Epidermal melanocyte (primary cell): Measurements from ENCODE around the gene ST3GAL3.
"Not testable (repeated sequence)": the region's sequence is repeated elsewhere in the genome, so short reads cannot be mapped to it uniquely, and the experiment has no call there.

Source experiments
- DNase-seq: peaks from one replicate; pipeline ENCODE4 v3.0.0; 2011; ENCODE audit warnings: low spot score; ENCODE audit not compliant: insufficient read length

The ST3GAL3 gene

DNA sequence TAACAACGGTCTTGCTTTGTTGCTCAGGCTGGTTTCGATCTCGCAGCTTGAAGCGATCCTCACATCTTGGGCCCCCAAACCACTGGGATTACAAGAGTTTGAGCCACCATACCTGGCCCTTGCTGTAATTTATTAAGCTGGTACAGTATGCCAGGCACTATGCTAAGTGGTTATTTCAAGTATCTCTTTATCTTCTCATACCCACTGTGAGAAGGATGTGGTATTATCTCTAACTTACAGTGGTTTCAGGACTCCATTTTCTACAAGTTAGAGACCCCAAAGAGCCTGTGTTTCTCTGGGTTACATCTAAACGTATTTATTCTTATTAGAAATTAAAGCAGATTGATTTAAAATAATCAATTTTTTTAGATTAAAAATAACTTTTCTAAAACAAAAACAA lies 8.1 kb upstream of the ST3GAL3 start:
- DNase-seq: no peak

DNA sequence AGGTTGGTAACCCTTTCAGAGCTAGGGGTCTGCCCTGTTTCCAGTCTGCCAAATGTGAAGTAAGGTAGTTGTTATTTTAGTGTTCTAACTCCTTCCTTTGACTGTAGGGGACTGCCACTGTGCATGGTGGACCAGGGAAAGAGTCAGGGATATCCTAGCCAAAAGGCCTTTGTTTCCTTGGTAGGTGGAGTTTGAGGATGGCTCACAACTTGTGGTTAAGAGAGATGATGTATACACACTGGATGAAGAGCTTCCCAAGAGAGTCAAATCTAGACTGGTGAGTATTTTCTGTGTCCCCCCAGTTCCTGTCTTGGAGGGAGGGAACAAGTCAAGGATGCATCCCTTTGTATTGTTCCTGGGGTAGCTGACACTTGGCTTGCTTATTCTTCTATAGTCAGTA lies 3.5 kb upstream of the ST3GAL3 start:
- DNase-seq: no peak

DNA sequence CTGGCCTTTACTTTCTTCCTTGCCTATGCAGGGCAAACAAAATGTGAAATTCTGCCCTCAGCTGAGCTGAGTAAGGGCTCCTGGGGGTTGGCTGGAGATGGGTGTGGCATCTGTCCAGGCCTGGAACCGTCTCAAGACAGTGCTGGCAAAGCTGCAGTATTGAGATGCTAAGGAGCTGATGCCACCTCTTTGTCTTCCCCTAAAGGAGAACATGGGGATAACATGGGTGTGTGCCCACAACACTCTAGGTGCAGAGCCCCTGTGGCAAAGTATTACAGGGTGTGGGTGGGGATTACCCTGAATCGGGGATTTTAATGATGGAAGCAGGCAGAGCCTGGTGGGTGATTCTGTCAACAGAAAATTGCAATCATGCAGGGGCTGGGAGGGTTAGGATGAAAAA lies 2.5 kb upstream of the ST3GAL3 start:
- DNase-seq: no peak

DNA sequence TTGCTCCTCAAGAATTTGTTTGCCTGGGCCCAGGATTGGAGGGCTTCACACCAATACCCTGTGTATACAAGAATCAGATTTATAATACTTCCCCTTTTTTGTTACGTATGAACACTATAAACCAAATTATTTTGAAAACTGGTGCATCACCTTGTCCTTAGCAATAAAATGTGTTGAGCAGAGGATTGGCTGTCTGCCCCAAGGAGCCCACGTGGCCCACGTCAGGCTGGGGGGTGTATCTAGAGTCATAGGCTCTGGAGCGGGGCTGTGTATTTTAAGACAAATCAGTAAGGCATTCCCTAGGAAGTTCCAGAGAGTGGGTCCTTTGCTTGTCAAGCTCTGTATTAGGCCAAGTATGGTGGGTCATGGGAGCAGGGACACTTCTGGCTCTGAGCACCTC lies 2.0 kb upstream of the ST3GAL3 start:
- DNase-seq: no peak

DNA sequence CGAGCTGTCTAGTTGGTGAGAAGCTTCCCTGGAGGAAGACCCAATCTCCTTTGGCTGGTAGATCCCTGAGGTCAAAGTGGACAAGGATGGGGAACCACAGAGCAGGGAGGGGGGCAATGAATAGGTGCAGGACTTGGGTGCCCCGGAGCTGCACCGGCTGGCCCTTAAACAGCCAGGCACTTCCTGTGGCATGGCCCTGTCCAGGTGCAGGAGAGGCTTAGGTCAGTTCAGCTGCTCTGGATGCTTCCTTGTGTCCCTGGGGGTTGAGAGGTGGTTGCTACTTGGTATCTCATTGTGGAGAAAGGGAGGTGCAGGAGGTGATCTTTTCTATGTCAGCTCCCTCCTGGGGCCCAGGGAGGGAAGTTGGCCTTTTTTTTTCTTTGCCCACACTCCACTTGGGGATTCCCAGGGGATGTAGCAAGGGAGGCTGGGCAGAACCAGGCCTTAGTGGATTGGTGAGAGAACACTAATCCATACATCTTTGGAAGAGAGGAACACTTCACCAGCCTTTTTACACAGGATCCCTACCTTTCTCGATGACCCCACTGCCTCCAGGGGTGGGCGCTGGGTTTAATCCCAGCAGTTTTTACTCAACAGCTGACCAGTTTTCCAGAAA lies 1.2 kb upstream of the ST3GAL3 start:
- DNase-seq: no peak

DNA sequence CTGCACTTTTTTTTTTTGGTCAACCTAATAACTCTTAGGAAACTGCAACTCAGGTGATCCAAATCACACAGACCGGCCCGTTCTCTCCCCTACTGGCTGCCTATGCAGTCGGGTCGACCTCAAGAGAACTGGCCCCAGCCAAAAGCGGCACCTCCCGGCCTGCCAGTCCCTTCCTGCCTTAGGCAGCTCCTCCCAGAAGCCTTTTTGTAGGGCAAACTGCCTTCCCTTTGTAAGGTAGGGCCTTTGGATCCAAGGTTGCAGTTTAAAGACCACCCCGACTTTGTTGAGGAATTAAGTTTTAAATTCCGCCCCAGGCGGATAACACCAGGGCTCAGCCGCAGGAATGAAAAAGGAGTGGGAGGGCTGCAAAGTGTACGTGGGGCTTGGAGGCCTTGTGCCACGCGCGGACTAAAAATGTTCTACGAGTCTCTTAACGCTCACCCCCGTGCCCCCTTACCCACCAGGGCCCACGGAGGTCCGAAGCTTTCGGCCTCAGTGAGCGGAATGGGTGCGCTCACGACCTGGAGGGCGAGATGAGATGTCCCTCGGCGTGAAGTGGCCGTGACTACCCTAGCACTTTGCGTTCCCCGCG lies 642 bp upstream of the ST3GAL3 start:
- DNase-seq: no peak

DNA sequence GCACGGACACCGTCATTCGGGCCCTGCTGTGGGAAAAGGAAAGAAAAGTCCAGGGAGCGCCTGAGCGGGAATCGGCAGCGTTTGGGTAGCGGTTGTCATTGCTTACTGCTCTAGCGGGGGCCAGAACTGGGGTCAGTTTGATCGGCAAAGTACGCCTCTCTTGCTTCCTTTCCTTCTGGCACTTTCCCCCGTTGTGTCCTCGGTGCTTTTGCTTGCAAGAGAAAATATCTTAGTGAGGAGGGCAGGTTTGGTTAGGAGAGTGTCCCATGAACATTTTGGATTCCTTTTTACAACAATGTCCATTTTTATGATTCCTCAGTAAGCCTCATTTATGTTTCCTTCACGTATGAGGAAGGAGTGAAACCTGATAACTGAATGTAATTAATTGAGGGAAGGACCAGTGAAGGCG lies 670 bp downstream of the ST3GAL3 start:
- no peak for DNase-seq

DNA sequence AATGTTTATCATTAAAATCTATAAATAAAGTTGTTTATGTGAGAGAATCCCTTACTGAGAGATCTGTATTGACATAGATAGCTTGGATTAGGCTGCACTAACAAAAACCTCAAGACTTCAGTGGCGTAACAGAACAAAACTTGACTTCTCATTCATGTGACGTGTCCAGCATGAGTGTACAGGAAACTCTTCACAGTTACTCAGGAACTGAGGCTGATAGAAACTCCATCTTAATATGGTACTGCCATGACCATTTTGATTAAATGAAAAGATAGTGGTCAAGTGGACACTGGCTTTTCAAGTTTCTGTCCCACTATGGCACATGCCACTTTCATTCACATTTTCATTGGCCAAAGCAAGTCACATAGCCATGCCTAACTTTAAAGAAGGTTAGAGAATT lies 3.7 kb downstream of the ST3GAL3 start:
- DNase-seq: no peak

DNA sequence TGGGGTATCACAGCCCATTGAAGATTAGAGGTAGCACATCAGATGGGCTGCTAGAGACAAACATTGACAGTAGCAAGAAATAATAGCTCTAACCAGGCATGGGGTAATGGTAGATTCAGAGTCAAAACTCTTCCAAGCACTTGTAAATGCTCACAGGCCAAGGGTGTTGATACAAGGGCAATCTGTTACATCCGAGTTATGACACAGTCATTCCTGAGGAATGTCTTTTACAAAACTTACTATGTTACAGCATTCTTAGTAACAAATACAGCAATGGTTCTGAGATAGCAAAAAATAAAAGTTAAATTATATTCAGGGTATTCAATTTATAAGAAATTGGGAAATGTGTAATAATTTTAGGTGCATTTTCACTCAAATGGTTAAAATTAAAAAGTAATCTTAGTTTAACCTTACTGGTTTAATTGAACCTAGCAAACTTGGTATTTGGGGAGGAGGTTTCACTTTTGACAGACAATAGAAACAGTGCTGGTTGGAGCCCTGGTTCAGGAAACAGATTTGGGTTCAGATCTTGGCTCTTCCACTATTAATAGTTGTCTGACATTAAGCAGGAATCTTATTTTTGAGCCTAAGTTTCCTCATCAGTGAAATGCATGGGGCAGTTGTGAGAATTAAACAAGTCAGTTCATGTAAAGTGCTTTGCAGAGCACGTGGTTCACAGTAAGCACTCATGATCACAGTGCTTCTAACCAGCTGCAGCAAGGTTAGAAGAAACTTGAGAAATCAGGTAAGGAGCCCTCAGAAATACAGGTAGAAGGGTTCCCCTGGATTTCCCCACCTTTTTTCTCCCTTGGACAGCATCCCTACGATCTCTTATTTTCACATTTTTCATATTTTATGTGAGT lies 4.4 kb downstream of the ST3GAL3 start:
- DNase-seq: no peak

DNA sequence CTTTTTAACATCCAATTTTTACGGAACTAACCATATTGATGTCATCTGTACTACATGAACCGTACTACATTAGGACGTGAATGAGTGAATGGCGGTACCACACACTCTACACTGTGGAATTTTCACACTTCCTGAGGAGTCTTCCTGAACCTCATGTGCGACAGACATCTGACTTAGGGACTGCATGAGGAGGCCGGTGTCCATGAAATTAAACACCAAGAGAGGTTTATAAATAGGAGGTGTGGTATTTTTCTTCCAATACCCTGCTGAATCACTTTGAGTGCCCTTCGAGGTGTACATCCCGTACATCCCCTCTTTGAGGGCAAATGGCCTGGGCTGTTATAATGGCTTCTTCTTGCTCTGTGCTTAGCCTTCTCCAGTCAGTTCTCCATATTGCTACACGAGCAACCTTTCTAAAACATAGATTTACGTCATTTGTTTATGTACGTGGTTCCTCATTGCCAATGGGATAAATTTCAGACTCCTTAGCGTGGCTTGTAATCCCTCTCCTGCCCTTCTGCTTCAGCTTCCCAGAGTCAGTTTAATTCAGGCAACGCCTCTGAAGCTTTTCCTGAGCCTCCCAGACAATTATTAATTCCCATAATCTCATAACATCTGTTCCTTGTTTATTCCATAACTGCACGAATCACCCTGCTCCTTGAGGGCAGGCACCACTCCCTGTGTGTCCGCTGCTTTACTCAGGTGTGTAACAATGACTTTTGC lies 9.4 kb downstream of the ST3GAL3 start:
- DNase-seq: no peak

DNA sequence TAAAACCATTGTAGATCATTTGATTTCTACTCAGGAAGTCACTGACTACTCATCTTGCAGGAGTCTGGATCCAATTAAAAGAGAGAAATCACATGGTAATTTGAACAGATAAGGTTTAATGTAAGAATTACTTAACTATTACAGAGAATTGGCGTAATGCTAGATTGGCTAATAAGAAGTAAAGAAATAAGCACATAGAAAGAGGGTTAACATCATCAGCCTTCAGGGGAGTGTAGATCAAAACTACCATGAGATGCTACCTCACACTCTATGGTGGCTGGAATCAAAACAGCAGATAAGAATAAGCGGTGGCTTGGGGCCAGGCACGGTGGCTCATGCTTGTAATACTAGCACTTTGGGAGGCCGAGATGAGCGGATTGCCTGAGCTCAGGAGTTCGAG lies 11.7 kb downstream of the ST3GAL3 start:
- DNase-seq: no peak

DNA sequence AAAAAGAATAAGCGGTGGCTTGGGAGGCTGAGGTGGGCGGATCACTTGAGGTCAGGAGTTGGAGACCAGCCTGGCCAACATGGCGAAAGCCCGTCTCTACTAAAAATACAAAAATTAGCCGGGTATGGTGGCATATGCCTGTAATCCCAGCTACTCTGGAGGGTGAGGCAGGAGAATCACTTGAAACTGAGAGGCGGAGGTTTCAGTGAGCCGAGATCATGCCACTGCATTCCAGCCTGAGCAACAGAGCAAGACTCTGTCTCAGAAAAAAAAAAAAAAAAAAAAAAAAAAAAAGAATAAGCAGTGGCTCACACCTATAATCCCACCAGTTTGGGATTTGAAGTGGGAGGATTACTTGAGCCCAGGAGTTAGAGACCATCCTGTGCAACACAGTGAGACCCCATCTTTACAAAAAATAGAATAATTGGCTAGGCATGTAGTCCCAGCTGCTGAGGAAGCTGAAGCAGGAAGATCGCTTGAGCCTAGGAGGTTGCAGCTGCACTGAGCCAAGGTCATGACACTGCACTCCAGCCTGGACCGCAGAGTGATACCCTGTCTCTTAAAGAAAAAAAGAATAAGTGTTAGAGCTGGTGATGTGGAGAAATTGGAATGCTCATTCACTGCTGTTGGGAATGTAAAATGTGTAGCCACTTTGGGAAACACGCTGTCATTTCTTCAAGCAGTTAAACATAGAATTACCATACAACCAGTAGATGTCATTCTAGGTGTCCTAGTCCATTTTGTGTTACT lies 12.5 kb downstream of the ST3GAL3 start:
- DNase-seq: not testable (repeated sequence)

DNA sequence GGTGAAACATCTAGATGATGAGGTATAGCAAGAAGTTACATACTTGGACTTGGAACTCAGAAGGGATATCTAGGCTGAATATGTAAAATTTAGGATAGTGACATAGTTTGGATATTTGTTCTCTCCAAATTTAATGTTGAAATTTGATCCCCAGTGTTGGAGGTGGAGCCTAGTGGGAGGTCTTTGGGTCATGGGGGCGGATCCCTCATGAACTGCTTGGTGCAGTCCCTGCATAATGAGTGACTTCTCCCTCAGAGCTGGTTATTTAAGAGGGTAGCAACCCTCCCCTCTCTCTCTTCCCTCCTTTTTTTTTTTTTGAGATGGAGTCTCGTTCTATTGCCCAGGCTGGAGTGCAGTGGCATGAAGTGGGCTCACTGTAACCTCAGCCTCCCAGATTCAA lies 15.5 kb downstream of the ST3GAL3 start:
- no peak for DNase-seq

DNA sequence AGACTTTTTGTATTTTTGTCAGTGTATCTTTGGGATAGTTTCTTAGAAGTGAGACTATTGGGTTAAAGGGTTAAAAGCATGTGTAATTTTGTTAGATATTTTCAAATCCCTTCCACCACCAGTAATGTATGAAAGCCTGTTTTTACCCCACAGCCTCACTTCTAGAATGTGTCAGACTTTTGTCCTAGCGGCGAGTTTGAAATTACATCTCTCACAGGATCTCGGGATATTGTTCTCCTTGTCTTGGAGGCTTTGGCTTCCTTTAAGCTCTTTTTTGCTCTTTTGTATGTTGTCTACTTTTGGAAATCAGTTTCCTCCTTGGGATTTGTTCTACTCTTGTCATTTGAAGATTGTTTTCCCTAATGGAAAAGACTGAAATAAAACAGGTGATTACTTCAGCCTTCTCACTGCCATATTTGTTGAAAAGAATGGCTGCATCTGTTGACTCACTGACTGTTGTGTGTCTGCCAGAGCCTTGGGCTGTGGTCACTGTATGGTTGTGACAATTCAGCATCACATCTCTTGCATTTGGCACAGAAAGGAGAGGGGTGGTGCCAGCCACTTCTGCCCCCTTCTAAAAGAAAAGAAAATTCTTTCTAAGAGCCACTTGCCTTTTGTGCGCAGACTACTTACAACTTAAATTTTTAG lies 22.6 kb downstream of the ST3GAL3 start:
- DNase-seq: no peak

DNA sequence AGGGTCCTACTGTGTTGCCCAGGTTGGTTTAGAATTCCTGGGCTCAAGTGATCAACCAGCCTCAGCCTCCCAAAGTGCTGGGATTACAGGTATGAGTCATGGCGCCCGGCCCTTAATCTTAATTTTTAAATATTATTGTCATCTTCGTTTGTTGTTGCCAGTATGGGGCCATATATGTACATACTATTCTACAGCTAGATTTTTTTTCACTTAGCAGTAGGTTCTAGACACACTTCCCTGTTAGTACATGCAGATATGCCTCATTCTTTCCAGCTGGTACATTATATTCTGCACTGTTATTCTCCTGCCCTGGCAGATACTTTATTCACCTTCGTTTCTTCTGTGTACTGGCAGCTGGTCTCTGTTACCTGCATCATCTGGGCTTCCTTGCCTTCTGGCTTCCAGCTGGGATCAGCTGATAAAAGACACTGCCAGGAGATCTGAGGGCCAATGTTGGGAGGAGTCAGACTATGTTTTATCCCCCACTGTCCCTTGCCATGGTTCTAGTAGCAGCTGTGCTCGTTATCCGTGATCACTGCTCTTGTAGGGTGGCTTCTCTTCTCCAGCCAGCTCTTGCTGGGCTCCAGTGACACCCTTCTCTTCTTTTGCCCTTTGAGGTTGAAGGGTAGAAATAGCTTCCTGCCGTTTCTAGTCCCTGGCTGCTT lies 24.7 kb downstream of the ST3GAL3 start:
- DNase-seq: no peak

DNA sequence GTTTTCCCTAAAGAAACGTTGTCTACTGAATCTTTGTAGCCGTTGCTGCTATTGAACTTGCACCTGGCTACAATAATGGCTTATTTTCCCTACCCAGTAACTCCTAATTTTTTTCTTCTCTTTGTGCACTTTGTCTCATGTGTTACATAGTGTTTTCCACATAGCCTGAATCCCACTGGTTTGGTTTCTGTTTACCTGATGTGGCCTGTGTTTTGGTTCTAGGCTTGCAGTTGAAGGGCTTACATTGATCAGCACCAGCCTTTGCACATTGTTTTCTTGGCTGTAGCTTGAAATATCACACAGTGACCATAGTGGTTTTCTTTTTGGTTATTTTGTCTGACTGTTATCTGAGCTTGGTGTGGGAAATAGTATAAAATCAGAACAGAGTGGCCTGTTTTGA lies 29.5 kb downstream of the ST3GAL3 start:
- DNase-seq: no peak

DNA sequence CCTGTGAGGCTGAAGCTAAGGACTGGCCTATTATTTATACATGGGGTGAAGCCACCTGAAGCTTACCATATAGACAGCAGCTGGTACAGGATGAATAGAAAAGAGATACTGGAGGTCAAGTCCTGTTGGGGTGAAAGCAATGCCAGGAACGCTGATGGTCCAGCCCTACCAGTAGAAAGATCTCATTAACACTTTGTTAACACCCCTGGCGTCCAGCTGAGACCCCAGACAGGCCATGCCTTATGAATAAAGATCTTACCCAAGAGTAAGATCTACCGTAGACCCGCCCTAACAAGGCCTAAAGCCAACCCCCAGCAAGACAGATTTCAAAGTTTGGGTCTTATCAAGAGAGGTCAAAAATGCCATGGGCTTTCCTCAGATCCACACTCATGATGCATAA lies 34.7 kb downstream of the ST3GAL3 start:
- no peak for DNase-seq

DNA sequence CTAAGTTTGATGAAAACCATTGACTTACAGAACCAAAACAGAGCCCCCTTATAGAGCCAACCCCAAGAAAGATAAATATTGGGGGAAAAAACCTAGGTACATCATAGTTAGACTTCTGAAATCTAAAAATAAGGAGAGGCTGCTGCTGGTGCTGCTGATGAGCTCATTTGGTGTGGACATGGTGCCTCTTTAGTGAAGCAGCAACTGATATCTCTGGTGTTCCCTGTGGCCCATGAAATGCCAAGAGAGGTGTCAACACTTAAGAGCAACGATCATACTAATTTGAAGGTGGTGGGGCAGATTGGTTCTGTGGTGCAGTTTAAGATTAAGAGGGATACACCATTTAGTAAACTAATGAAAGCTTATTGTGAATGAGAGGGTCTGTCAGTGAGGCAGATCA lies 35.9 kb downstream of the ST3GAL3 start:
- DNase-seq: no peak

DNA sequence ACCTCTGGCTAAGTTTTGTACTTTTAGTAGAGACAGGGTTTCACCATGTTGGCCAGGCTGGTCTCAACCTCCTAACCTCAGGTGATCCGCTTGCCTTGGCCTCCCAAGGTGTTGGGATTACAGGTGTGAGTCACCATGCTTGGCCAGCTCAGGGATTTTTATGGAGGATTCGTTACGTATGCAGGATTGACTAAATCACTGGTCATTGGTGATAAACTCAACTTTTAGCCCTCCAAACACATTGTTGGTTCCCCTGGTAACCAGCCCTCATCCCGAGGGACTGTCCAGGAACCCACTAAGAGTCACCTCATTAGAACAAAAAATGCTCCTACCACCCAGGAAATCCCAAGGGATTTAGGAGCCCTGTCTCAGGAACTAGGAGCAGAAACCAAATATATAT lies 40.4 kb downstream of the ST3GAL3 start:
- no peak for DNase-seq

DNA sequence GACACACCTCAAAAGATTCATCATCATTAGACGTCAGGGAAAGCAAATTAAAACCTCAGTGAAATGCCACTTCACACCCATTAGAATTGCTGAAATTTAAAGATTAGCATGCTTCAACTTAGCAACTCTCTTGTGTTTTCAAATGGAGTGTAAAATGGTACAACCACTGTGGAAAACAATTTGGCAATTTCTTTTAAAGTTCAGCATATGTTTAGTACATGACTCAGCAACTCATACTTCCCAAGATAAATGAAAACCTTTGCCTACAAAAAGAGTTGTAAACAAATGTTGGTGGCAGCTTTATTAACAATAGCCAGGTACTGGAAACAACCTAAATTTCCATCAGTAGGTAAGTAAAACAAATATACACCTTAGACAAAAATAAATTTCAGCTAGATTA lies 42.7 kb downstream of the ST3GAL3 start:
- DNase-seq: no peak
